IMR-90 (cell line): Measurements from ENCODE around the gene WNT7A.

ENCODE experiments used
- CHD1 ChIP-seq: IDR thresholded peaks from 2 replicates; pipeline ENCODE4 v1.6.1; 2012; ENCODE audit warnings: low read depth, low read length, improper control_type of control experiment
- CTCF ChIP-seq: conservative IDR thresholded peaks from 2 replicates; pipeline ENCODE4 v1.5.1; 2012; ENCODE audit warnings: mild to moderate bottlenecking, low read depth, low read length, improper control_type of control experiment
- FOS ChIP-seq: fragments of 150-350 bp; IDR thresholded peaks from 2 replicates; pipeline ENCODE4 v1.6.1; 2016; ENCODE audit warnings: low read depth, low read length
- MAFK ChIP-seq: IDR thresholded peaks from 2 replicates; pipeline ENCODE4 v1.6.1; 2012; ENCODE audit warnings: low read depth, low read length, improper control_type of control experiment
- MXI1 ChIP-seq: IDR thresholded peaks from 2 replicates; pipeline ENCODE4 v1.6.1; 2012; ENCODE audit warnings: low read depth, mild to moderate bottlenecking, low read length, moderate library complexity, borderline replicate concordance
- NFE2L2 ChIP-seq: fragments of 150-350 bp; IDR thresholded peaks from 2 replicates; pipeline ENCODE4 v1.6.1; 2016; ENCODE audit warnings: low read depth, mild to moderate bottlenecking, low read length
- POLR2A ChIP-seq: IDR thresholded peaks from 2 replicates; pipeline ENCODE4 v1.6.1; 2012; ENCODE audit warnings: mild to moderate bottlenecking, low read depth, low read length
- RFX5 ChIP-seq: IDR thresholded peaks from 2 replicates; pipeline ENCODE4 v1.8.0; 2012; ENCODE audit warnings: low read depth, mild to moderate bottlenecking, low read length, moderate library complexity

- TF ChIP-seq CTCF (no peak), MXI1 (no peak), NFE2L2 (no peak), POLR2A (no peak), RFX5 (no peak), FOS (no peak), CHD1 (no peak), MAFK (no peak)
Measured at GRCh38 chr3:13838421-13838820, 41.5 kb downstream of the WNT7A start.
